ENCODE results near the gene CDK16. TPM values are rescaled to one million over a fixed set of nuclear protein-coding genes. Genes with fewer than 3 reads are reported as not detected.
A peak's percentile ranks its signal among the peaks of the same experiment; 100 is the strongest.

CDK16 gene
- total RNA-seq, 1 experiment from 2014 or later = 168 TPM

GRCh38 chrX:47218920-47219815, 687 bp downstream of the CDK16 start:
- CTCF ChIA-PET = no interaction called here
- POLR2A ChIA-PET (ENCODE audit: low non-redundant PET) = no interaction called here
- peaks cover 14% of the 10 kb centered on the region for H3K4me1 ChIP-seq (ENCODE audit: insufficient read depth, low read length, poor library complexity, severe bottlenecking)
- peak; percentile 40 for DNase-seq (ENCODE audit: low spot score)
- H3K36me3 ChIP-seq (ENCODE audit: insufficient read depth, low read length, poor library complexity, severe bottlenecking) = peaks cover 39% of the 10 kb centered on the region
- peak overlapping the region; percentile 99 for H3K27ac ChIP-seq (ENCODE audit: low read depth, low read length, poor library complexity, severe bottlenecking)
- TF ChIP-seq EZH2 (IDR thresholded peaks at IDR 0.05; ENCODE audit: borderline replicate concordance, low read depth, low read length, poor library complexity, severe bottlenecking) (no peak), CTCF (conservative IDR thresholded peaks at IDR 0.05; ENCODE audit: low read depth, low read length) (no peak)
- intact Hi-C loops (cut with micrococcal nuclease; ENCODE audit: unreplicated experiment) = loop anchor here (1.0 kb wide), 2 partner anchors 14 to 26 kb away; partner anchors contain the start of genes UBA1 and USP11
- H3K27me3 ChIP-seq (replicated peaks; ENCODE audit: insufficient read depth, low read depth, low read length, poor library complexity) = no peaks in the 10 kb centered on the region
- peak overlapping the region; percentile 100 for H3K4me3 ChIP-seq (ENCODE audit: low read depth, low read length, poor library complexity, severe bottlenecking)
- no peaks in the 10 kb centered on the region for H3K9me3 ChIP-seq (ENCODE audit: low read depth, low read length, poor library complexity, severe bottlenecking)
- BruUV-seq (replicated peaks) = no TSS peak

GRCh38 chrX:47221756-47222155, 3.3 kb downstream of the CDK16 start:
- intact Hi-C loops (cut with micrococcal nuclease; ENCODE audit: unreplicated experiment) = no loop called here
- TF ChIP-seq CTCF (conservative IDR thresholded peaks at IDR 0.05; ENCODE audit: low read depth, low read length) = no peak
- no peak for TF ChIP-seq EZH2 (IDR thresholded peaks at IDR 0.05; ENCODE audit: borderline replicate concordance, low read depth, low read length, poor library complexity, severe bottlenecking)
- Histone ChIP-seq H3K4me3 (ENCODE audit: low read depth, low read length, poor library complexity, severe bottlenecking) (no peak overlapping the region), H3K36me3 (ENCODE audit: insufficient read depth, low read length, poor library complexity, severe bottlenecking) (peaks cover 42% of the 10 kb centered on the region), H3K4me1 (ENCODE audit: insufficient read depth, low read length, poor library complexity, severe bottlenecking) (peaks cover 14% of the 10 kb centered on the region), H3K27me3 (replicated peaks; ENCODE audit: insufficient read depth, low read depth, low read length, poor library complexity) (no peaks in the 10 kb centered on the region), H3K27ac (ENCODE audit: low read depth, low read length, poor library complexity, severe bottlenecking) (no peak overlapping the region), H3K9me3 (ENCODE audit: low read depth, low read length, poor library complexity, severe bottlenecking) (no peaks in the 10 kb centered on the region)
- DNase-seq (ENCODE audit: low spot score) = no peak
- CTCF ChIA-PET = no interaction called here
- POLR2A ChIA-PET (ENCODE audit: low non-redundant PET) = no interaction called here
- BruUV-seq (replicated peaks) = no TSS peak

GRCh38 chrX:47222751-47223350, 4.4 kb downstream of the CDK16 start:
- H3K4me3 ChIP-seq (ENCODE audit: low read depth, low read length, poor library complexity, severe bottlenecking) = no peak overlapping the region
- POLR2A ChIA-PET (ENCODE audit: low non-redundant PET) = no interaction called here
- H3K9me3 ChIP-seq (ENCODE audit: low read depth, low read length, poor library complexity, severe bottlenecking) = no peaks in the 10 kb centered on the region
- H3K36me3 ChIP-seq (ENCODE audit: insufficient read depth, low read length, poor library complexity, severe bottlenecking) = peaks cover 52% of the 10 kb centered on the region
- CTCF ChIA-PET = no interaction called here
- TF ChIP-seq CTCF (conservative IDR thresholded peaks at IDR 0.05; ENCODE audit: low read depth, low read length) = no peak
- no peak for TF ChIP-seq EZH2 (IDR thresholded peaks at IDR 0.05; ENCODE audit: borderline replicate concordance, low read depth, low read length, poor library complexity, severe bottlenecking)
- peaks cover 6% of the 10 kb centered on the region for H3K4me1 ChIP-seq (ENCODE audit: insufficient read depth, low read length, poor library complexity, severe bottlenecking)
- H3K27ac ChIP-seq (ENCODE audit: low read depth, low read length, poor library complexity, severe bottlenecking) = no peak overlapping the region
- BruUV-seq (replicated peaks) = no TSS peak
- no peaks in the 10 kb centered on the region for H3K27me3 ChIP-seq (replicated peaks; ENCODE audit: insufficient read depth, low read depth, low read length, poor library complexity)
- intact Hi-C loops (cut with micrococcal nuclease; ENCODE audit: unreplicated experiment) = no loop called here
- no peak for DNase-seq (ENCODE audit: low spot score)
